Measurements from ENCODE around the gene ADAMTSL1.

ADAMTSL1 gene

DNA sequence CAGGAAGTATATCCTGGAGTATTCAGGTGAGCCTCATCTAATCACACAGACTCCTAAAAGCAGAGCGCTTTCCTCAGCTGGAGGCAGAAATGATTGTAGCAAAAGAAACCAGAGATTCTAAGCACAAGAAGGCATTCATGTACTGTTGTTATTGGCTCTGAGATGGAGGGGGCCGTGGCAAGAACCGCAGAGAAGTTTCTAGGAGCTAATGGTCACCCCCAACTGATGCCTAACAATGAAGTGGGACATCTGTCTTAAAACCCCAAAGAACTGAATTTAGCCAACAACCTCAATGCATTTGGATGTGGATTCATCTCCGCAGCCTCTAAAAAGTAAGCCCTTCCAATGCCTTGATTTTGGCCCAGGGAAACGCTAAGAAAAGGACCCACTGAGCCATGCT lies 76.3 kb downstream of the ADAMTSL1 start:
- H3K27ac Mint-ChIP-seq: no peak overlapping the region
- no peak overlapping the region for H3K4me3 Mint-ChIP-seq
- H3K9me3 Mint-ChIP-seq: peaks cover 10% of the 10 kb centered on the region
- no peaks in the 10 kb centered on the region for H3K4me1 Mint-ChIP-seq
- no peaks in the 10 kb centered on the region for H3K36me3 Mint-ChIP-seq
- H3K27me3 Mint-ChIP-seq: peaks cover 1% of the 10 kb centered on the region

DNA sequence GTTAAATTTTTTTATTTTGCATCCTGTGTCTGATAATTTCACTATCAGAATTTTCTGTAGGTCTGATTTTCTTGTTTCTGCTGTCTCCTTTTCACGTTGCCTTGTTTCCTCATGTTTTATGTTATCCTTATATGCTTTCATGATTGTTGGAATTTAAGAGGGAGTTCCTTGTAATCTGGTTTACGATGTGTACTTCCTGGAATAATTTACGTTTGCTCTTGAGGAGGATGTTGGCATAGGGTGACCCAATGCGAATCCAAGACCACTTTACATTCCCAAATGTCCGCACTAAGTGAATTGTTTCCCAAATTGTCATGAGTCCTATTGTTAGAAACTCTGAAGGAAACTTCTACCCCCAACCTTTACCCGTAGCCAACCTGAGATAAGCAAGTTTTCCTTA lies 80.3 kb downstream of the ADAMTSL1 start:
- H3K27me3 Mint-ChIP-seq: peaks cover 1% of the 10 kb centered on the region
- no peak overlapping the region for H3K27ac Mint-ChIP-seq
- H3K4me3 Mint-ChIP-seq: no peak overlapping the region
- H3K4me1 Mint-ChIP-seq: no peaks in the 10 kb centered on the region
- H3K9me3 Mint-ChIP-seq: peaks cover 8% of the 10 kb centered on the region
- no peaks in the 10 kb centered on the region for H3K36me3 Mint-ChIP-seq

DNA sequence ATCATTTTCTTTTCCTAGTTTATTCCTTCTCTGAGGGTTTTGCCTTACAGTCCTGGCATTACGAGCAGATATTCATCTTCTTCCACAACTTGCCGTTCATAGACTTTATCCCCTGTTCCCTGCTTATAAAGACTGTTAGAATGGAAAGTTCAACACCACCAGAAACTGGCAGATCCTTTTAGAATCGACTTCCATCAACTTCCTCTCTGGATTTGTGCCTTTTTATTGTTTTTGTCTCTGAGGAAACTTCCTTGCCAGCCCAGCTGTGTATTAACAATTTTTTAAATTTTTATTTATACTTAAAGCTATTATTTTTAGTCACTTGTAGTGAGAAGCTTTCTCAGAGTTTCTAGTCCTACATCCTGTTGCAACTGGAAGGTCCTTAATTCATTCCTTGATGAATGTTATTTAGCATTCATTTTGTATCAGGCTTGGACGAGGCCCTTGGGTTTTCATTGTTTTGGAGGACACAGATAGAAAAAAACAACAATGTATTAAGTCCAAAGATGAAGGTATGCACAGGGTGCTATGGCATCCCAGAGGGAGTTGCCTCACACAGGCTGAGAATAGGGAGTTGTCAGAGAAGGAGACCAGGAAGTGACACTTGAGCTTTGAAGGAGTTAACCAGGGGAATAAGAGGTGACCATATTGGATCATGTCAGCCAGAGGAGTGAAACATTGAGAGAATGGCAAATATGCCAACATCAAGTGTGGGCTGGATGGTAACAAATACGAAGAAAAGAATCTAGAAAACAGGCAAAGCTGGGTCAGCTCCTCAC lies 81.3 kb downstream of the ADAMTSL1 start:
- no peak overlapping the region for H3K27ac Mint-ChIP-seq
- H3K4me1 Mint-ChIP-seq: no peaks in the 10 kb centered on the region
- no peaks in the 10 kb centered on the region for H3K36me3 Mint-ChIP-seq
- H3K27me3 Mint-ChIP-seq: peaks cover 1% of the 10 kb centered on the region
- H3K4me3 Mint-ChIP-seq: no peak overlapping the region
- peaks cover 8% of the 10 kb centered on the region for H3K9me3 Mint-ChIP-seq

DNA sequence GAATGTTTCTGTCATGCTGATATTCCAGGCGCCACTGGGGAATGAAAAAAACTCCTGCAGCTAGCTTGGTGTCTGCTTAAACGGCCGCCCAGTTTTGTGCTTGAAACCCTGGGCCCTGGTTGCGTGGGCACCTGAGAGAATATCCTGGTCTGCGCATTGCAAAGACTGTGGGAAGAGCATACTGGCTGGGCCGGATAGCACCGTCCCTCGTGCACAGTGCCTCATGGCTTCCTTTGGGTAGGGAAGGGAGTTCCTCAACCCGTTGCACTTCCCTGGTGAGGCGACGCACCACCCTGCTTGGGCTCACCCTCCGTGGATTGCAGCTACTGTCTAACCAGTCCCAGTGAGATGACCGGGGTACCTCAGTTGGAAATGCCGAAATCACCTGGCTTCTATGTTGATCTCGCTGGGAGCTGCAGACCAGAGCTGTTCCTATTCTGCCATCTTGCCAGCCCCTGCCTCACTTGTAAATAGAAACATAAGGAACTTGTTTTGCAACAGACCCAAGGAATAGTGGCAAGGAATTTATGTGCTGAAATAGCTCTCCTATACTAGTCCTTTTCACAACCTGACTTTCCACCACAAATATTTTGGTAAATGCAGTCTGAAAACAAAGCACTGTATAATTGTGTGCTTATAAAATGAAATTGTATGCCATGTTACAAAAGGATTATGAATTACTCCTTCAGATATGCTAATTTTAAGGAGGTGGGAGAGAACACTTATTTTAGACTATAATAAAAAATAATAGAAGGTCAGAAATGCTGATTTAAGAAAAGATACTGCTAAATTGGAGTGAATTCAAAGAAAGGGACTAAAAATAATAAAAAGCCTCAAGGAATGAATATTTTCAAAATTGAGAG lies 90.3 kb downstream of the ADAMTSL1 start:
- Mint-ChIP-seq H3K4me3 (no peak overlapping the region), H3K4me1 (no peaks in the 10 kb centered on the region), H3K27me3 (no peaks in the 10 kb centered on the region), H3K36me3 (no peaks in the 10 kb centered on the region), H3K9me3 (peaks cover 7% of the 10 kb centered on the region), H3K27ac (no peak overlapping the region)

DNA sequence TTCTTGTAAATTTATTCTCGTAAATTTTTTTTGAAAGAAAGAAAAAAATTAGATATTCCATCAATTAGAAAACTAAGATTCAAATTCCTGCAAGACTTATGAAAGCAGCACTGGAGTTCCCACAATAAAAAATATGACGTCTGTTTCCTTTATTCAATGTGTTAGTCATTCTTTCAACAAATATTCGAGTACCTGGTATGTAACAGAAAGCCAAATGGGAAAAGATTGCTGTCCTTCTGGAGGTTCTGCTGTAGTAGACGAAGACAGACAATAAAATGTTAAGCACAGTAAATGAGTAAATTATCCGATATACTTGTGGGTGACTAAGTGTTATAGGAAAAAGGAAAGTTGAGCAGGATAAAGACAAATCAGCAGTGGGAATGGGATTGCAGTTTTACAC lies 92.2 kb downstream of the ADAMTSL1 start:
- H3K4me3 Mint-ChIP-seq: no peak overlapping the region
- H3K36me3 Mint-ChIP-seq: no peaks in the 10 kb centered on the region
- H3K9me3 Mint-ChIP-seq: peaks cover 7% of the 10 kb centered on the region
- no peaks in the 10 kb centered on the region for H3K4me1 Mint-ChIP-seq
- H3K27me3 Mint-ChIP-seq: no peaks in the 10 kb centered on the region
- no peak overlapping the region for H3K27ac Mint-ChIP-seq

DNA sequence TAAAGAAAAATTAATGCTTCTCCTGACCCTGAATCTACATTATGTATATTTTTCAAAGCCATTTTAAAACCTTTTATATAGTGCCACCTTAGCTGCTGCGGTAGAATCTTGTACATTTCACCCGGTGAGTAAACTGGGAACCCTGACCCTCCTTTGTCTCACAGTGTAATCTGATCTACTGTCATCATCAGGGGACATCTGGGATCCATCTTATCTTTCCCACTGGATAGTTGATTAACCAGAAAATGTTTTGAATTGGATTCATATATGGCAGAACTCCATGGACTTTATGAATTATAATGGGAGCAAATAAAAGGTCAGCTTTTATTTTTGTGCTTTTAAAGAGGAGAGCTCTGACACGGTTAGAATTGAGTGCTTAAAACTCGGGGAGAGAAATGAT lies 95.0 kb downstream of the ADAMTSL1 start:
- H3K9me3 Mint-ChIP-seq: no peaks in the 10 kb centered on the region
- no peak overlapping the region for H3K27ac Mint-ChIP-seq
- no peaks in the 10 kb centered on the region for H3K4me1 Mint-ChIP-seq
- no peak overlapping the region for H3K4me3 Mint-ChIP-seq
- H3K36me3 Mint-ChIP-seq: no peaks in the 10 kb centered on the region
- peaks cover 1% of the 10 kb centered on the region for H3K27me3 Mint-ChIP-seq

DNA sequence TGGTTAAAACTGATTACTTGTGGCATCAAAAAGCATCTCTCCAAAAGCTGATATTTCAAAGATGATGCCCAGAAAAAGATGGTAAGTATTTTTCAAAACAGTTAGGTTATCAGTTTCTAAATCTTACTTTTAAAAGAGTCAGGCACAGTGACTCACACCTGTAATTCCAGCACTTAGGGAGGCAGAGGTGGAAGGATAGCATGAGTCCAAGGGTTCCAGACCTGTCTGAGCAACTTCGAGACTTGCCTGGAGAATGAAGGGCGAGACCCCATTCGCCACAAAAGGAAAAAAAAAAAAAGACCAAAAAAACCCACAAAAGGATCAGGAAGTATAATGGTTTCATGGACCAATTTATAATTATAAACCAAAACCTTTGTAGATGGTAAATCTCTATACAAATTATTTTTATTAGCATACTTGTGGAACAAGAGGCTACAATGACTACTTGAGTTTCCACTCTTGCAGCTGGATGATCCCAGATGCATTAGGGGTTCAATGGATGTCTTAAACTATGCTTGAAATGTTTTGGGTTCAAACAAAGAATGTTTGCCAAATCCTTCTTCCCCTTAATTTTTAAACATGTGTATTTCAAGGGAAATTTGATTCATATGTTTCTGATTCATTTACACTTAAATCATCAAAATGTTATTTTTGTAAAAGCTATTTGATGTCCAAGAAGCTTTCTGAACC lies 96.1 kb downstream of the ADAMTSL1 start:
- Mint-ChIP-seq H3K4me3 (no peak overlapping the region), H3K36me3 (no peaks in the 10 kb centered on the region), H3K27me3 (peaks cover 1% of the 10 kb centered on the region), H3K9me3 (no peaks in the 10 kb centered on the region), H3K4me1 (no peaks in the 10 kb centered on the region), H3K27ac (no peak overlapping the region)

DNA sequence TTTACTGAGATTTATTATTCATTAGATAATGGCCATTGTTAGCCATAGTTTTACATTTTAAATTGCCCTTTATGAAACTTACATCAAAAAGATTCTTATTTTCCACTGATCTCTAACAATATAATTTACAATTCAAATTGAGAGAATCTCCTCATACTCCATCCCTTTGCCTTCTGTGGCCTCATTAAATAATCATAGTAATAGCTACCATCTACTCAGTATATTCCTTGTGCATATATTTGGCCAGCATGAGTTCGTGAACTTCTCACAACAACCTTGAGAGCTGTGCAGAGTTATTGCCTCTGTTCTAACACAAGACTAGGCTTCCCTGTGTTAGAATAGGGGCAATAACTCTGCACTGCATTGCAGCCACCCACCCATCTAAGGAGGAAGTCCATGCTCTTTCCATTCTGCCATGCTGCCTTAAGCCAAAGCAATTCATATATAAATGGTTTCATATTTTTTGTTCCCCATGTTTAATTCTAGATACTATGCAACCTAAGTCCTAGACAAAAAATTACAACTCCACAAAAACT lies 99.1 kb downstream of the ADAMTSL1 start:
- Mint-ChIP-seq H3K36me3 (no peaks in the 10 kb centered on the region), H3K4me3 (no peak overlapping the region), H3K27me3 (peaks cover 3% of the 10 kb centered on the region), H3K4me1 (no peaks in the 10 kb centered on the region), H3K9me3 (no peaks in the 10 kb centered on the region), H3K27ac (no peak overlapping the region)

DNA sequence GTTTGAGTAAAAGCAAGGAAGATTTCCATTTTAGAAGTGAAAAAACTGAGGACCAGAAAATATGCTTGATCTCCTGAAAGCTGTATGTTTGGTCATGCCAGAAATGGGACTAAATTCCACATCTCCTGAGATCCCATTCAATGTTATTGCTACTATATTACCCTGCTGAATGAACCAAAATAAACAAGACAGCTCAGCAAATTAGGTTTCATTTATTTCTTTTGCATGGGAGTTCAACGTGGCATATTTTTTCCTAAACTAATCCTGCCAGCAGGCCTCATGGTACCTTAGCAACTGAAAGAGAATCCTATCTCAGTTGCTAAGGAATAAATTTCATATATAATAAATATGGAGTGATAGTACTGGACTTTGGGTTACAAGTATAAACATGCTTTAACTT lies 101.7 kb downstream of the ADAMTSL1 start:
- Mint-ChIP-seq H3K9me3 (no peaks in the 10 kb centered on the region), H3K4me3 (no peak overlapping the region), H3K27ac (no peak overlapping the region), H3K27me3 (peaks cover 3% of the 10 kb centered on the region), H3K36me3 (no peaks in the 10 kb centered on the region), H3K4me1 (no peaks in the 10 kb centered on the region)

DNA sequence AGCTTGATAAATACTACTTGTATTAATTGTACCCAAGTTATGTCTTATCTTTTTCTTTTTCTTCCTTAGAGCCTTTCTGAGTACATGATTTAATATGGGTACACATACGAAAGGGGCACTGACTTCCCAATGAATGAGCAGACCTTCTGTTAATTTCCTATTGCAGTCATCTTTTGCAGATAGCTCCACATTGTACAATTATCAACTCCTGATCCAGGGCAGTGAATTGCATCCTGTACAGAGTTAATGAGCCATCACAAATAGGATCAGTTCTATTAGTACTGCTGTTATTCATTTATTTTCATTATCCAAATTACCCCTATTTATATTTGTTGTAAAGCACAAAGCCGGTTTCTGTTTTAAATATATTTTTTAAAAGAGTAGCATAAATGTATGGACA lies 105.6 kb downstream of the ADAMTSL1 start:
- H3K4me1 Mint-ChIP-seq: no peaks in the 10 kb centered on the region
- H3K36me3 Mint-ChIP-seq: no peaks in the 10 kb centered on the region
- H3K27ac Mint-ChIP-seq: no peak overlapping the region
- H3K27me3 Mint-ChIP-seq: peaks cover 2% of the 10 kb centered on the region
- no peak overlapping the region for H3K4me3 Mint-ChIP-seq
- no peaks in the 10 kb centered on the region for H3K9me3 Mint-ChIP-seq

DNA sequence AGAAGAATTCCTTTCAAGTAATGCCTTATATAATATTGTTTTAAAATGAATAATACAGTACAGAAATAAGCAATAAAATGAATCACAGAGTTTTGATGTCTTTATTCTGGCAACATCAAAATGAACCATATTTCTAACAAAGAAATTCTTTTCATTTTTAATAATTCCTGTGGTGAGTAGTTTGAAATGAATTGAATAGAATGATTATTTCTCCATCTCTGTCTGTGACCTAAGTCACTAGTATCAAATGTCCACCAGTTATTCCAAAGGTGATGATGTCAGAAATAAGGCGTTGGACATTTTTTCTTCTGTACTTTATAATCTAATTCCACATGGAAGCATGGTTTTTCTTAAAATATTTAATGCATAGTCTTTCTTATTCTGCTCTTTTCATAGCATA lies 106.2 kb downstream of the ADAMTSL1 start:
- Mint-ChIP-seq H3K27me3 (peaks cover 2% of the 10 kb centered on the region), H3K36me3 (no peaks in the 10 kb centered on the region), H3K4me3 (no peak overlapping the region), H3K4me1 (no peaks in the 10 kb centered on the region), H3K27ac (no peak overlapping the region), H3K9me3 (no peaks in the 10 kb centered on the region)

DNA sequence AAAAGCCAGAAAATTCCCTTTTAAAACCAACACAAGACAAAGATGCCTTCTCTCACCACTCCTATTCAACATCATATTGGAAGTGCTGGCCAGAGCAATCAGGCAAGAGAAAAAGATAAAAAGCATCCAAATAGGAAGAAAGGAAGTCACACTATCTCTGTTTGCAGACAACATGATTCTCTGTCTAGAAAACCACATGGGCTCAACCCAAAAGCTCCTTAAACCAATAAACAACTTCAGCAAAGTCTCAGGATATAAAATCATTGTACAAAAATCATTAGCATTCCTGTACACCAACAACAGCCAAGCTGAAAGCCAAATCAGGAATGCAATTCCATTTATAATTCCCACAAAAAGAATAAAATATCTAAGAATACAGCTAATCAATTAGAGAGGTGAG lies 112.0 kb downstream of the ADAMTSL1 start:
- H3K4me3 Mint-ChIP-seq: no peak overlapping the region
- H3K27ac Mint-ChIP-seq: no peak overlapping the region
- no peaks in the 10 kb centered on the region for H3K4me1 Mint-ChIP-seq
- no peaks in the 10 kb centered on the region for H3K27me3 Mint-ChIP-seq
- peaks cover 6% of the 10 kb centered on the region for H3K9me3 Mint-ChIP-seq
- H3K36me3 Mint-ChIP-seq: no peaks in the 10 kb centered on the region

DNA sequence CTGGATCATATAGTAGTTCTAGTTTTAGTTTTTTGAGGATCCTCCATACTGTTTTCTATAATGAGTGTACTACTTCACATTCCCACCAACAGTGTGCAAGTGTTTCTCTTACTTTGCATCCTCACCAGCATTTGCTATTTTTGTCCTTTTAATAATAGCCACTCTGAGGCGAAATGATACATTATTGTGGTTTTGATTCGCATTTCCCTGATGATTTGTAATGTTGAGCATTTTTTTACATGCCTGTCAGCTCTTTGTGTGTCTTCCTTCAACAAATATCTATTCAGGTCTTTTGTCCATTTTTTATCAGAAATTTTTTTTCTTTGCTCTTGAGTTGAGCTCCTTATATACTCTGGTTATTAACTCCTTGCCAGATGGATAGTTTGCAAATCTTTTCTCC lies 114.0 kb downstream of the ADAMTSL1 start:
- H3K9me3 Mint-ChIP-seq: peaks cover 11% of the 10 kb centered on the region
- H3K27me3 Mint-ChIP-seq: no peaks in the 10 kb centered on the region
- no peaks in the 10 kb centered on the region for H3K4me1 Mint-ChIP-seq
- H3K27ac Mint-ChIP-seq: no peak overlapping the region
- no peak overlapping the region for H3K4me3 Mint-ChIP-seq
- no peaks in the 10 kb centered on the region for H3K36me3 Mint-ChIP-seq

DNA sequence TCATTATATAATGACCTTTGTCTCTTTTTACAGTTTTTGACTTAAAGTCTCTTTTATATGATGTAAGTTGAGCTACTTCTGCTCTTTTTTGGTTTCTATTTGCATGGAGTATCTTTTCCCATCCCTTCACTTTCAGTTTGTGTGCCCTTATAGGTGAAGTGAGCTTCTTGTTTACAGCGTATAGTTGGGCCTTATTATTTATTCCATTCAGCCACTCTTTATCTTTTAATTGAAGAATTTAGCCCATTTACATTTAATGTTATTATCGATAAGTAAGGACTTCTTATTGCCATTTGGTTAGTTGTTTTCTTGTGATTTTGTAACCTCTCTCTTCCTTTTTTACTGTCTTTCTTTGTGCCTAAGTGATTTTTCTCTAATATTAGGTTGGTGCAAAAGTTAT lies 117.3 kb downstream of the ADAMTSL1 start:
- H3K27ac Mint-ChIP-seq: no peak overlapping the region
- H3K36me3 Mint-ChIP-seq: no peaks in the 10 kb centered on the region
- no peak overlapping the region for H3K4me3 Mint-ChIP-seq
- peaks cover 28% of the 10 kb centered on the region for H3K9me3 Mint-ChIP-seq
- H3K27me3 Mint-ChIP-seq: peaks cover 1% of the 10 kb centered on the region
- H3K4me1 Mint-ChIP-seq: no peaks in the 10 kb centered on the region

DNA sequence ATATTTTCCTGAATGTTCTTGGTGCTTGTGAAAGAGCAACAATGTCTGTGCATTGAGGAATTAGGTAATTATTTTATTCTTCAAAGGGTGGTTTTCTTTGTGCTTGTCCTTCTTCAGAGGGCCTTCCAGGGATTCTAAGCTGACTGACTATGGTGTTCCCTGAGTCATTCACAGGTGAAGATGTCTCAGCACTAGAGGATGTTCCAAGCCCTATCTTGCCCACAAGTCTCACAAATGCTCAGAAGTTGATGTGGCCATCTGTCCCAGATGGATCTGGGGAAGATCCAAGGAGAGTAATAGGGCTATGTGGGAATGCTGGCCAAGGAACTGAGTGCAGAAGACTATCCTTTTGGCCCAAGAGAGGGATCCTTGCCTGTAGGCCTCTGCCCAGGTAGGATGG lies 120.9 kb downstream of the ADAMTSL1 start:
- Mint-ChIP-seq H3K4me3 (no peak overlapping the region), H3K27me3 (peaks cover 1% of the 10 kb centered on the region), H3K4me1 (no peaks in the 10 kb centered on the region), H3K36me3 (no peaks in the 10 kb centered on the region), H3K9me3 (peaks cover 28% of the 10 kb centered on the region), H3K27ac (no peak overlapping the region)

DNA sequence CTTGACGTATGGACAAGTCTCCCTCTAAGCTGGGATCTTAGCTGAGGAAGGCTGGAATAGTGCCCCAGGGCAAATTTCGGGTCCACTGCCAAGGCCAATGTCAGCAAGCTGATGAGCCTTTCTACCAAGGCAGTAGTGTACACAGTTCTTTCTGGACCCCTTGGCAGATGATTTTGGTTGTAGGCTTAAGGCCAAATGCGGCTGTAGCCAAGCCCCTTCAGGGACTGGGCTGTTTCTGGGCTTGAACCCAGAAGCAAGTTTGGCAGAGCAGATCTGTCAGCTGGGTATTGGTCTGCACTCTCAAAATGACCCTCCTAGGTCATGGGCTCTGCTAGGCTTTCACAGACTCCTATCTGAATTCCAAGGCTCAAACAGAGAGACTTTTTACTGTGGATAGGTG lies 121.6 kb downstream of the ADAMTSL1 start:
- no peaks in the 10 kb centered on the region for H3K36me3 Mint-ChIP-seq
- H3K27ac Mint-ChIP-seq: no peak overlapping the region
- H3K4me3 Mint-ChIP-seq: no peak overlapping the region
- H3K4me1 Mint-ChIP-seq: no peaks in the 10 kb centered on the region
- peaks cover 26% of the 10 kb centered on the region for H3K9me3 Mint-ChIP-seq
- peaks cover 1% of the 10 kb centered on the region for H3K27me3 Mint-ChIP-seq

Measured in activated naive CD4-positive, alpha-beta T cell treated with anti-CD3 and anti-CD28 coated beads, Interleukin-2, amount 50 U/mL, for 24 hours (primary cell).